SK-N-MC (cell line): ENCODE measurements around the gene DMBX1.

Experiments used
- EZH2 ChIP-seq: fragments of 200-600 bp; sonication (generic); IDR thresholded peaks from one replicate; pipeline ENCODE4 v1.6.1; 2017; ENCODE audit warnings: antibody characterized with exemption
- FOXP2 ChIP-seq: optimal IDR thresholded peaks from 2 replicates; pipeline ENCODE3; 2011; ENCODE audit warnings: mild to moderate bottlenecking, moderate library complexity; ENCODE audit not compliant: insufficient read depth; ENCODE audit errors: extremely low read length, control extremely low read depth
- POLR2AphosphoS5 ChIP-seq: IDR thresholded peaks from 2 replicates; pipeline ENCODE4 v1.6.1; 2012; ENCODE audit warnings: mild to moderate bottlenecking, low read depth, low read length, borderline replicate concordance

- TF ChIP-seq POLR2AphosphoS5, result no peak
- no peak for TF ChIP-seq EZH2
- TF ChIP-seq FOXP2, result no peak
These were observed 28.4 kb downstream of the DMBX1 start for GRCh38 chr1:46517932-46518498.
